Gastrocnemius medialis (tissue), 4 donors: ENCODE measurements around the gene DYNC2I2. TPM values are rescaled to one million over a fixed set of nuclear protein-coding genes. Genes with fewer than 3 reads are reported as not detected.

ENCODE experiments used
- ATAC-seq, 2 donors: fragments of 150-250 bp; one replicate each; pipeline ENCODE4 v1.9.1; 2016
- DNase-seq, 2 donors: peaks; one replicate each; pipeline ENCODE4 v3.0.0-alpha.2; 2019
- H3K27ac ChIP-seq, 4 donors: fragments of 200-600 bp; sonication (generic); 1 replicate in 1 of 4; 2 replicates in 3 of 4; pipeline ENCODE4 v1.5.1; 2016 to 2018; ENCODE audit warnings: mild to moderate bottlenecking in 2 of 4, moderate library complexity in 1 of 4
- H3K27me3 ChIP-seq, 3 donors: fragments of 200-600 bp; sonication (generic) in 2 of 3; 1 replicate in 1 of 3; 2 replicates in 2 of 3; pipeline versions ENCODE4 v1.5.1 to v1.6.0; 2016 to 2019; ENCODE audit warnings: mild to moderate bottlenecking in 1 of 3, moderate library complexity in 1 of 3
- H3K36me3 ChIP-seq, 2 donors: fragments of 200-600 bp; sonication (generic) in 1 of 2; one replicate each; pipeline ENCODE4 v1.5.1; 2017 to 2018
- H3K4me1 ChIP-seq, 2 donors: fragments of 200-600 bp; sonication (generic) in 1 of 2; one replicate each; pipeline ENCODE4 v1.5.1; 2016 to 2017; ENCODE audit warnings: mild to moderate bottlenecking in 2 of 2
- H3K4me3 ChIP-seq, 4 donors: fragments of 200-600 bp; sonication (generic) in 3 of 4; 1 replicate in 1 of 4; 2 replicates in 3 of 4; pipeline ENCODE4 v1.5.1; 2016 to 2019; ENCODE audit warnings: mild to moderate bottlenecking in 2 of 4
- H3K9me3 ChIP-seq, 3 donors: fragments of 200-600 bp; sonication (generic) in 2 of 3; 1 replicate in 1 of 3; 2 replicates in 2 of 3; pipeline ENCODE4 v1.5.1; 2016 to 2019
- CTCF ChIP-seq, 5 experiments: fragments of 450-650 bp in 3 of 5; fragments of 200-600 bp in 2 of 5; sonication (generic) in 2 of 5; IDR thresholded peaks in 4 of 5; conservative IDR thresholded peaks in 1 of 5; 1 replicate in 4 of 5; 2 replicates in 1 of 5; pipeline ENCODE4 v1.5.1; 2016 to 2019; ENCODE audit warnings: antibody characterized with exemption in 5 of 5, mild to moderate bottlenecking in 3 of 5, moderate library complexity in 3 of 5
- POLR2A ChIP-seq, 2 donors: fragments of 450-650 bp; IDR thresholded peaks; one replicate each; pipeline ENCODE4 v1.6.1; 2017; ENCODE audit warnings: antibody characterized with exemption in 2 of 2, mild to moderate bottlenecking in 2 of 2, moderate library complexity in 2 of 2
- in situ Hi-C, 4 donors: fragments of 200-750 bp; cut with MboI; loops; one replicate each; pipeline versions ENCODE4 v1.15.0 to v1.8.0; 2017; ENCODE audit warnings: low sequenced_read_pairs in 4 of 4
- intact Hi-C: fragments of 100-400 bp; cut with DNase I; formaldehyde crosslinking; loops from one replicate; pipeline ENCODE4 v1.15.1; 2023; ENCODE audit warnings: low total_unique reads
- total RNA-seq, 4 donors: library from RNA; depleted of rRNA; stranded (reverse); fragments of >200 nt; gene quantifications; one replicate each; pipeline versions ENCODE4 v1.1.0 to v1.2.3, GENCODE V29; 2016

DYNC2I2 gene
- total RNA-seq, 4 donors from 2014 or later = 11.4 to 29.1 (median 21.1) TPM

GRCh38 chr9:128685636-128686489, 29.2 kb upstream of the DYNC2I2 start:
- H3K4me1 ChIP-seq = peaks cover 5 to 12% of the 10 kb centered on the region in 2 donors
- TF ChIP-seq POLR2A (IDR thresholded peaks at IDR 0.05) (no peak), CTCF (IDR thresholded peaks at IDR 0.05 in 4 of 5, conservative IDR thresholded peaks at IDR 0.05 in 1 of 5) (no peak)
- no peak for DNase-seq

GRCh38 chr9:128684325-128685199, 27.9 kb upstream of the DYNC2I2 start:
- H3K9me3 ChIP-seq = no peaks in the 10 kb centered on the region
- no peak for TF ChIP-seq CTCF (IDR thresholded peaks at IDR 0.05 in 4 of 5, conservative IDR thresholded peaks at IDR 0.05 in 1 of 5)
- TF ChIP-seq POLR2A (IDR thresholded peaks at IDR 0.05) = no peak
- H3K27ac ChIP-seq = peak overlapping the region; percentile 24 to 57 (median 43)
- DNase-seq (peak; percentile 40 to 43), ATAC-seq (no peak)
- in situ Hi-C loops (no loop called here), intact Hi-C loops (no loop called here)
- peak overlapping the region; percentile 37 to 49 (median 42) for H3K4me3 ChIP-seq
- no peaks in the 10 kb centered on the region for H3K27me3 ChIP-seq
- H3K4me1 ChIP-seq = peaks cover 0 to 6% of the 10 kb centered on the region in 2 donors
- no peaks in the 10 kb centered on the region for H3K36me3 ChIP-seq

More at GRCh38 chr9:128685636-128686489, 29.2 kb upstream of the DYNC2I2 start:
- in situ Hi-C loops = no loop called here
- Histone ChIP-seq H3K27ac (peak overlapping the region in 1 of 4 donors; percentile 26), H3K27me3 (no peaks in the 10 kb centered on the region), H3K9me3 (no peaks in the 10 kb centered on the region), H3K4me3 (no peak overlapping the region), H3K36me3 (no peaks in the 10 kb centered on the region)
- intact Hi-C loops = no loop called here
- ATAC-seq = no peak

- ATAC-seq (no peak), DNase-seq (no peak)
- intact Hi-C loops = no loop called here
- H3K27ac ChIP-seq = peak overlapping the region; percentile 24 to 57 (median 43)
- in situ Hi-C loops = no loop called here
- no peaks in the 10 kb centered on the region for H3K9me3 ChIP-seq
- H3K4me3 ChIP-seq = peak overlapping the region; percentile 37 to 49 (median 42)
- TF ChIP-seq CTCF (IDR thresholded peaks at IDR 0.05 in 4 of 5, conservative IDR thresholded peaks at IDR 0.05 in 1 of 5) = no peak
- no peak for TF ChIP-seq POLR2A (IDR thresholded peaks at IDR 0.05)
- H3K27me3 ChIP-seq = no peaks in the 10 kb centered on the region
- peaks cover 0 to 6% of the 10 kb centered on the region in 2 donors for H3K4me1 ChIP-seq
- no peaks in the 10 kb centered on the region for H3K36me3 ChIP-seq
Observed at GRCh38 chr9:128684065-128684324, 27.3 kb upstream of the DYNC2I2 start.

- TF ChIP-seq POLR2A (IDR thresholded peaks at IDR 0.05) = no peak
- no peak for TF ChIP-seq CTCF (IDR thresholded peaks at IDR 0.05 in 4 of 5, conservative IDR thresholded peaks at IDR 0.05 in 1 of 5)
- ATAC-seq = no peak
- H3K36me3 ChIP-seq = no peaks in the 10 kb centered on the region
- in situ Hi-C loops = no loop called here
- H3K9me3 ChIP-seq = no peaks in the 10 kb centered on the region
- peak overlapping the region; percentile 37 to 49 (median 42) for H3K4me3 ChIP-seq
- intact Hi-C loops = no loop called here
- DNase-seq = no peak
- H3K4me1 ChIP-seq = peaks cover 0 to 5% of the 10 kb centered on the region in 2 donors
- H3K27ac ChIP-seq = peak overlapping the region in 3 of 4 donors; percentile 41 to 57 (median 45)
- no peaks in the 10 kb centered on the region for H3K27me3 ChIP-seq
Observed at GRCh38 chr9:128683340-128684064, 26.9 kb upstream of the DYNC2I2 start.
